H1 (cell line): ENCODE data around the gene CYYR1. TPM values are rescaled to one million over a fixed set of nuclear protein-coding genes. Genes with fewer than 3 reads are reported as not detected.

Source experiments
- CTCF ChIA-PET: fragments of 300-600 bp; sonication (Branson Sonifier 250); formaldehyde crosslinking; loops from one replicate; lab custom pipeline; 2021; ENCODE audit not compliant: partially characterized antibody; lab: Charles Lee
- POLR2A ChIA-PET: fragments of 300-600 bp; sonication (Branson Sonifier 250); formaldehyde crosslinking; loops from one replicate; lab custom pipeline; 2021; ENCODE audit warnings: inconsistent platforms; ENCODE audit not compliant: partially characterized antibody; lab: Charles Lee
- DNase-seq, 2 experiments: peaks; one replicate each; pipeline versions ENCODE4 v3.0.0 to v3.0.0-alpha.2; 2010 to 2022; ENCODE audit warnings: low spot score in 2 of 2, low read depth in 1 of 2, mixed read lengths in 1 of 2
- FAIRE-seq: peaks from 2 replicates; lab custom pipeline; 2011; peaks lifted over from hg19 to GRCh38; lab: Jason Lieb, UNC
- H2AFZ ChIP-seq: 2 replicates; pipeline ENCODE4 v1.8.1; 2012; ENCODE audit warnings: low read length, inconsistent platforms
- H2AK5ac ChIP-seq: 2 replicates; pipeline ENCODE4 v1.6.1; 2013; ENCODE audit warnings: low read depth, low read length
- H2BK120ac ChIP-seq: replicated peaks from 2 replicates; pipeline ENCODE3; 2013; ENCODE audit warnings: low read depth, low read length, inconsistent platforms
- H2BK12ac ChIP-seq: 2 replicates; pipeline ENCODE4 v1.6.1; 2013; ENCODE audit warnings: low read depth, low read length
- H2BK15ac ChIP-seq: 2 replicates; pipeline ENCODE4 v1.6.1; 2013; ENCODE audit warnings: low read length
- H2BK20ac ChIP-seq: 2 replicates; pipeline ENCODE4 v1.6.1; 2013; ENCODE audit warnings: low read length
- H2BK5ac ChIP-seq: 2 replicates; pipeline ENCODE4 v1.6.1; 2013; ENCODE audit warnings: low read depth, low read length
- H3K14ac ChIP-seq: 2 replicates; pipeline ENCODE4 v1.6.1; 2013; ENCODE audit warnings: inconsistent platforms; ENCODE audit not compliant: insufficient read length
- H3K18ac ChIP-seq: 2 replicates; pipeline ENCODE4 v1.6.1; 2013; ENCODE audit warnings: low read length; ENCODE audit errors: extremely low read depth
- H3K23ac ChIP-seq: 2 replicates; pipeline ENCODE4 v1.6.1; 2013; ENCODE audit warnings: inconsistent platforms; ENCODE audit not compliant: insufficient read length
- H3K23me2 ChIP-seq: 2 replicates; pipeline ENCODE4 v1.6.1; 2013; ENCODE audit warnings: low read depth, low read length
- H3K27ac ChIP-seq: 2 replicates; pipeline ENCODE4 v1.6.1; 2011; ENCODE audit warnings: low read depth, low read length, inconsistent platforms
- H3K27me3 ChIP-seq, 4 experiments: replicated peaks in 1 of 4; 1 replicate in 1 of 4; 2 replicates in 3 of 4; pipeline versions ENCODE4 v1.6.1 to v1.8.1; 2011 to 2013; ENCODE audit warnings: low read length in 3 of 4, mild to moderate bottlenecking in 3 of 4, inconsistent platforms in 2 of 4, mixed read lengths in 2 of 4, moderate library complexity in 1 of 4; ENCODE audit not compliant: control insufficient read depth in 3 of 4, insufficient read depth in 3 of 4; ENCODE audit errors: extremely low read depth in 1 of 4
- H3K36me3 ChIP-seq, 4 experiments: 2 replicates each; pipeline versions ENCODE4 v1.6.1 to v1.8.1; 2011 to 2013; ENCODE audit warnings: mild to moderate bottlenecking in 4 of 4, low read length in 3 of 4, moderate library complexity in 2 of 4, control low read depth in 1 of 4, inconsistent platforms in 1 of 4; ENCODE audit not compliant: insufficient read depth in 4 of 4, control insufficient read depth in 2 of 4
- H3K4ac ChIP-seq: replicated peaks from 2 replicates; pipeline ENCODE3; 2013; ENCODE audit warnings: low read length, low read depth, mixed read lengths, inconsistent platforms; ENCODE audit not compliant: insufficient read length
- H3K4me1 ChIP-seq, 4 experiments: replicated peaks in 1 of 4; 1 replicate in 1 of 4; 2 replicates in 3 of 4; pipeline versions ENCODE4 v1.6.1 to v1.8.1; 2011 to 2013; ENCODE audit warnings: low read length in 3 of 4, inconsistent platforms in 2 of 4, mixed read lengths in 1 of 4; ENCODE audit not compliant: insufficient read depth in 4 of 4, control insufficient read depth in 3 of 4
- H3K4me2 ChIP-seq, 2 experiments: 2 replicates each; pipeline versions ENCODE4 v1.6.1 to v1.8.1; 2011 to 2013; ENCODE audit warnings: low read depth in 2 of 2, low read length in 2 of 2, control low read depth in 1 of 2, inconsistent platforms in 1 of 2, mild to moderate bottlenecking in 1 of 2; ENCODE audit not compliant: insufficient read depth in 1 of 2
- H3K4me3 ChIP-seq, 4 experiments: fragments of 200-600, 300-600 bp in 1 of 4; sonication (generic), shearing (Covaris generic), sonication (Bioruptor Twin) in 1 of 4; 2 replicates each; pipeline versions ENCODE4 v1.5.1 to v1.8.1; 2011 to 2016; ENCODE audit warnings: low read length in 4 of 4, low read depth in 3 of 4, control low read depth in 2 of 4, inconsistent platforms in 2 of 4, mild to moderate bottlenecking in 2 of 4, mixed read lengths in 1 of 4, moderate library complexity in 1 of 4; ENCODE audit not compliant: insufficient read depth in 2 of 4; ENCODE audit errors: extremely low read depth in 1 of 4
- H3K56ac ChIP-seq: replicated peaks from 2 replicates; pipeline ENCODE3; 2013; ENCODE audit warnings: low read depth, mild to moderate bottlenecking, mixed read lengths, low read length, inconsistent platforms; ENCODE audit not compliant: insufficient read length
- H3K79me1 ChIP-seq: 2 replicates; pipeline ENCODE4 v1.6.1; 2013; ENCODE audit warnings: low read depth, low read length, control low read depth
- H3K79me2 ChIP-seq, 2 experiments: 2 replicates each; pipeline versions ENCODE4 v1.6.1 to v1.8.1; 2012 to 2013; ENCODE audit warnings: low read length in 2 of 2, mild to moderate bottlenecking in 2 of 2, inconsistent platforms in 1 of 2; ENCODE audit not compliant: insufficient read depth in 2 of 2, control insufficient read depth in 1 of 2
- H3K9ac ChIP-seq, 4 experiments: replicated peaks in 1 of 4; 1 replicate in 1 of 4; 2 replicates in 3 of 4; pipeline versions ENCODE4 v1.6.1 to v1.8.1; 2011 to 2013; ENCODE audit warnings: low read depth in 3 of 4, low read length in 3 of 4, control low read depth in 2 of 4, mild to moderate bottlenecking in 2 of 4, moderate library complexity in 2 of 4, inconsistent platforms in 1 of 4; ENCODE audit errors: extremely low read depth in 1 of 4
- H3K9me3 ChIP-seq, 2 experiments: 2 replicates each; pipeline versions ENCODE4 v1.6.1 to v1.8.1; 2012 to 2013; ENCODE audit warnings: mild to moderate bottlenecking in 2 of 2, moderate library complexity in 2 of 2, control low read depth in 1 of 2, inconsistent platforms in 1 of 2, low read depth in 1 of 2, low read length in 1 of 2, mixed read lengths in 1 of 2; ENCODE audit not compliant: insufficient read depth in 2 of 2
- H4K20me1 ChIP-seq, 2 experiments: replicated peaks in 1 of 2; 2 replicates each; pipeline versions ENCODE3 to v1.8.1; 2011 to 2013; ENCODE audit warnings: inconsistent platforms in 2 of 2, low read length in 2 of 2, mild to moderate bottlenecking in 1 of 2; ENCODE audit not compliant: insufficient read depth in 2 of 2, control insufficient read depth in 1 of 2
- H4K5ac ChIP-seq: 2 replicates; pipeline ENCODE4 v1.6.1; 2013; ENCODE audit warnings: low read length, low read depth, mixed read lengths, inconsistent platforms; ENCODE audit not compliant: insufficient read length
- H4K8ac ChIP-seq: 2 replicates; pipeline ENCODE4 v1.8.0; 2013; ENCODE audit warnings: mild to moderate bottlenecking, moderate library complexity, low read length, inconsistent platforms; ENCODE audit not compliant: insufficient read depth; ENCODE audit errors: extremely low read depth
- H4K91ac ChIP-seq: replicated peaks from 2 replicates; pipeline ENCODE3; 2013; ENCODE audit warnings: low read length, mixed read lengths, inconsistent platforms; ENCODE audit not compliant: insufficient read length
- CEBPB ChIP-seq: IDR thresholded peaks from 2 replicates; pipeline ENCODE4 v1.6.1; 2012; ENCODE audit warnings: low read depth, low read length
- CHD1 ChIP-seq: IDR thresholded peaks from 2 replicates; pipeline ENCODE4 v1.6.1; 2012; ENCODE audit warnings: low read depth, low read length, improper control_type of control experiment
- CHD2 ChIP-seq: IDR thresholded peaks from 2 replicates; pipeline ENCODE4 v1.6.1; 2012; ENCODE audit warnings: low read length, improper control_type of control experiment
- GABPA ChIP-seq: IDR thresholded peaks from 2 replicates; pipeline ENCODE4 v1.6.1; 2011; ENCODE audit warnings: mild to moderate bottlenecking, low read length, moderate library complexity, borderline replicate concordance; ENCODE audit not compliant: insufficient read depth
- MAX ChIP-seq: IDR thresholded peaks from 2 replicates; pipeline ENCODE4 v1.6.1; 2012; ENCODE audit warnings: inconsistent platforms
- RNF2 ChIP-seq: fragments of 200-900, 300-1000 bp; sonication (generic); IDR thresholded peaks from 2 replicates; pipeline ENCODE4 v1.7.1; 2016; ENCODE audit warnings: borderline replicate concordance, low read depth, mild to moderate bottlenecking, antibody characterized with exemption, low read length; ENCODE audit not compliant: poor library complexity, severe bottlenecking; ENCODE audit errors: missing control alignments
- TAF1 ChIP-seq: IDR thresholded peaks from 2 replicates; pipeline ENCODE4 v1.6.1; 2011; ENCODE audit warnings: mild to moderate bottlenecking, low read depth, low read length
- WGBS, 2 experiments: shearing (Covaris generic) in 1 of 2; methylation state at CpG; one replicate each; pipeline versions ENCODE4 v1.1.6 to v1.1.7; 2013 to 2015; ENCODE audit warnings: low lambda C conversion rate in 2 of 2, mixed read lengths in 2 of 2, inconsistent platforms in 1 of 2, low coverage in 1 of 2, missing lambda C conversion rate in 1 of 2; ENCODE audit not compliant: insufficient replicate concordance in 2 of 2, insufficient coverage in 1 of 2, insufficient read length in 1 of 2; ENCODE audit errors: extremely low coverage in 1 of 2, missing lambda C conversion rate in 1 of 2; 5-methylcytosine and 5-hydroxymethylcytosine counted together
- polyA plus RNA-seq, 7 experiments: library from polyadenylated mRNA; depleted of rRNA in 3 of 7; stranded (reverse) in 5 of 7; unstranded in 2 of 7; fragments of >200 nt in 5 of 7; fragments of 200-250 nt in 2 of 7; gene quantifications; 1 replicate in 5 of 7; 2 replicates in 1 of 7; 4 replicates in 1 of 7; pipeline versions ENCODE4 v1.2.1 to v1.2.3, GENCODE V29; 2011 to 2013; ENCODE audit warnings: missing spikeins in 2 of 7, mixed read lengths in 2 of 7
- total RNA-seq: library from RNA; stranded (reverse); fragmentation: NEBNext Ultra II Directional; extraction: Animal tissue kit (Norgen Biotek cat#: 25700); gene quantifications from 2 replicates; pipeline ENCODE4 v1.2.1, GENCODE V29; 2021

Gene CYYR1
- total and polyA plus RNA-seq, 2 of the 8 experiments (the other 6 are each of a cell fraction or from before 2014, with no cell fraction given), result 12.2 to 37.9 TPM

DNA sequence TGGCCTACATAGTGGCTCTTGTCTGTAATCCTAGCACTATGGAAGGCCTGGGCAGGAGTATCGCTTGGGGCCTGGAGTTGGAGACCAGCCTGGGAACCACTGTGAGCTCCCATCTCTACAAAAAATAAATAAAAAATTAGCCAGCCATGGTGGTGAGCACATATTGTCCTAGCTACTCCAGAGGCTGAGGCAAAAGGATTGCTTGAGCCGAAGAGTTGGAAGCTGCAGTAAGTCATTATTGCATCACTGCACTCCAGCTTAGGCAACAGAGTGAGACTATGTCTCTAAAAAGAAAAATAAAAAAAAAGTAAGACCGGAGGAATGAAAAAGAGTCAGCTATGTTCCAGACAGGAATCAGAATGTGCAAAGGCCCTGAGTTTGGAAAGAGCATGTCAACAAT lies 115.3 kb downstream of the CYYR1 start:
- Histone ChIP-seq H3K4me1 (no peaks in the 10 kb centered on the region), H2BK12ac (no peak overlapping the region), H3K23me2 (no peaks in the 10 kb centered on the region), H4K91ac (no peak overlapping the region), H2BK120ac (no peak overlapping the region), H3K4me2 (no peak overlapping the region), H3K18ac (no peak overlapping the region), H3K9ac (no peak overlapping the region), H4K5ac (no peak overlapping the region), H2BK15ac (no peak overlapping the region), H2BK5ac (no peak overlapping the region), H3K4ac (no peak overlapping the region), H3K27ac (no peak overlapping the region), H2AK5ac (no peak overlapping the region), H3K36me3 (no peaks in the 10 kb centered on the region), H2AFZ (no peak overlapping the region), H3K9me3 (no peaks in the 10 kb centered on the region), H4K20me1 (no peaks in the 10 kb centered on the region), H3K79me1 (no peaks in the 10 kb centered on the region), H3K27me3 (no peaks in the 10 kb centered on the region), H3K56ac (no peak overlapping the region), H3K23ac (no peak overlapping the region), H3K14ac (no peak overlapping the region), H4K8ac (no peak overlapping the region), H2BK20ac (no peak overlapping the region), H3K4me3 (no peak overlapping the region), H3K79me2 (no peaks in the 10 kb centered on the region)
- no peak for DNase-seq
- ChIA-PET CTCF (interaction anchor here (0.9 kb wide), 1 partner anchor 9 kb away, joined by 3 read pairs; no protein-coding TSS in a partner anchor), POLR2A (interaction anchor here (1.4 kb wide), 1 partner anchor 115 kb away, joined by 3 read pairs; the partner anchor contains the start of gene CYYR1)
- WGBS, 2 experiments, result 89% methylated on average over 3 of the region's 3 CpGs; no CpG with 5 or more reads in 1 of the 2 experiments
- FAIRE-seq, result no peak
- TF ChIP-seq CEBPB (no peak), CHD1 (no peak), CHD2 (no peak), RNF2 (no peak), TAF1 (no peak), MAX (no peak), GABPA (no peak)
